GM18498 (cell line): ENCODE results near the gene FOXR1.

Experiments used
- ATAC-seq: cut with Tn5 transposase; IDR thresholded peaks from one replicate; pipeline ENCODE4 v1.9.1; 2021; ENCODE audit warnings: mild to moderate bottlenecking, moderate library complexity; ENCODE audit not compliant: unreplicated experiment

Gene FOXR1

DNA sequence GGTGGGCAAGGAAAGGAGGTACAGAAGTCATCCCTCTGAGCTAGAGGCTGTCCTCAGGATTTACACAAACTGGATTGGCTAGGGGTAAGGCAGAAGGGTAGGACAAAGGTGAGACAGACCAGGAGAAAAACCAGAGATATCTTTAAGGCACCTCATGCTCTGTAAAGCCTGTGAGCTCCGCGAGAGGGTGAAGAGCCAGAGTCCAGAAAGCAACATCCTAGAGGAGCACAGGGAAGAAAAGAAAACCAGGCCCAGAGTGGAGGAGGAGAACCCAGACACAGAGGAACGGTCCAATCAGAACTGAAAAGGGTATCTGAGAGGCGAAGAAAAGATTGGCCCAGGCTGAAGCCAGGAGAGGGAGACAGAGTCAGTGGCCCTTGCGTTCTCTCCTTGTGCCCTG is 54.0 kb downstream of the FOXR1 start:
- no peak for ATAC-seq

DNA sequence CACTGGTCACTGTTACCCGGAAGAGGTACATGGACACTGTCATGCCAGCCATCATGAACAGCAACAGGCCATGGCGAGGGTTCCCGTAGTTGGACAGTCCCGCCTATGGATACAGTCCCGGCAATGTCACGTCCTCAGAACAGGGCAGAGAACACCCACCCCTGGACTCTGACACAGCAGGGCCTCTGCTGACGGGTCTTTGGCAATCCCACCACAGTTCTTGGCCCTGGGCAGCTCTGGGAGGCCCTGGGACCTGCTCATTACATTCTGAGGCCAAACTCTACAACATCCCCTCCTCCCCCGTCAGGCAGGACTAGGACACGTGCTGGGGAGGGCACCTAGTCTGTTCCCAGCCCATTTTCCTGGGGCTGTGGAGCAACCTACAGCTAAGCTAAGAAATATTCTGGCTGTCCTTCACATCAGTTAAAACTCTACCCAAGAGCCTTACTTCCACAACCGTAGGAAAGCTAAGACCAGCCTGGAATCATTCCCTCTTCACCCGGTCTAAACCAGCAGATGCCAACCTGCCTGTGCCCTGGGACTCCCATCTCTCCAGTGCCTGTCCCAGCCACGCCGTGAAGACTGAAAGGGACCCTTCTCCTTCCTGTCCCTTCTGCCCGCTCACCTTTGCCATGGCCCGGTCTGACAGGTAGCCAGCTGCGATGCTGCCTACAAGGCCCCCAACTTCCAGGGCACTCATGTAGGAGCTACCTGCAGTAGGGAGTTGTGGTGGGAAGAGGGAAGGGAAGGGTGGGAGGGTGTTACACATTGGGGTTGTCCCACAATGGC is 54.6 kb downstream of the FOXR1 start:
- ATAC-seq = no peak

DNA sequence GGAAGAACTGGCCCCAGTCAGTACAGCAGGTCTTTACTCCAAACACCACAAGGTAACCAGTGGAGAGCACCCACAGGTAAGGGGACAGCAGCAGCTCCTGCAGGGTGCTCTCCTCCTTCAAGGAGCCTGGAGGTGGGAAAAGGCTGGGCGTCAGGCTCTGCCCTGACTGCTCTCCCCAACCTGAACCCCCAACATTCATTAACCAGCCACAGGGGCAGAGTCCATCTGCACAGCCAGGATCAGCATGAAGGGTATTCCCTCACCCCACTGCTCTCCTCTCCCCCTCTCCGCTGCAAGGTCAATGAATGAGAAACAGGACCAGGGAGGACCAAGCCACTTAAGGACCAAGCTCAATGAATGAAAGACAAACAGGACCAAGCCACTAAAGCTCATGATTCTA is 55.4 kb downstream of the FOXR1 start:
- no peak for ATAC-seq

DNA sequence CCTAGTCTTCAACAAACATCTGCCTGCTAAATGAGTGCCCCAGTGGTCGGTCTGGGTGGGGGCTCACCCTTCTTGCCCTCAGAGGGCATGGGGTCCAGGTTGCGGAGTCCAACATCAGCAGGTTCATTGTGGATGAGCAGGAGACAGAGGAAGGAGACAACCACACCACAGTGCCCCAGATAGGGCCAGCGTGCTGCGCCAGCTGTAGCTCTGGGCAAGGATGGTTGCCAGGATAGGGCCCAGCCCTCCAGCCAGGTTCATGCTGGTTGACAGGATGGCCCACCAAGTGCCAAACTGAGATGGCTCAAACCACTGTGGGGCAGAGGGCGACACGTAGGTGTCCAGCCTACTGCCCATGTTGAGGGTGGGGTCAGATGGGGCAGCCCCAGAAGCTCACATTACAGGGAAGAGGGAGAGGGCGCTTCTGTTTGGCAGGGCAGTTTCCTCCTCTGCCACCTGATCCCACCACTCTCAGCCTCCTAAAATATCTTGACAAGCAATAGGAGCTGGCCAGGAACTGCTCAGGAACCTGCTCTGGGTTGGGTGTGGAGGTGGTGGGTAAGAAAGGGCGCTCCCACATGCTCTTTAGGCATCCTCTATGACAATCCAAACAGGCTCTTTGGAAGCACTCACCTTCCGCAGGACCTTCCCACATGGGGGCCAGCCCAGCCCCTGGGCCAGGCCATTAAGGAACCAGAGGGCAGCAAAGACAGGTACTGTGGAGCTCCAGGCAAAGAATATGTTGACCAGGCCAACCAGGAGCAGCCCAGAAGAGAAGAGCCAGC is 56.2 kb downstream of the FOXR1 start:
- ATAC-seq = no peak

DNA sequence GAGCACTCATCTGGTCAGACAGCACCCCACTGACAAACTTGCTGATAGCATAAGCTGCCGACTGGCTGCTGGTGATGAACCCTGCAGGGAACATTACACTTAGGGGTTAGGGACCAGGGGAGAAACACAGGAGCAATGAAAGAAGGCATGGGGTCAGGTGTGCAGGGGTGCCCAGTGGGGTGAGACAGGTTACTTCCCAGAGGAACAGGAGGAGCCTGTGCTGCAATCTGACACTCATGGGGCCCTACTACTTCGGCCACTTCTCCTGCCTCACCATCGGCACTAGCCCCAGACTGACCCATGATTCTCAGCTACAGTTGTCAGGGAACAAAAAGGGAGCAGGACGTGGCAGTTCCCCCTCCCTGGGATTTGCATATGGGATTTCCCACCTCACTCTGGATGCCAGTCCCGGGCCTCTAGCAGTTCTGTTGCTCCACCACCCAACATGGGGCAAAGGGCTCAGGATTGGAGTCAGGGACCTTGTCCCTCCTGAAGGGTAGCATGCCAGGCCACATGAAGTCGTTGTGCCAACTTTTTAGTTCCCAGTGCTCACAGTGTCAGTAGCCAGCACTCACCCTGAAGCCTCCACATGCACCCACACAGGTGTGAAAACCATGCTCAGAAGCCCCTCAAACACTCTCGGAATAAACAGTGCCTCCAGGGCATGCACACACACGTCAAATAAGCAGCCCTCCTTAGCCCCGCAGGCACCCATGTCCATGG is 56.9 kb downstream of the FOXR1 start:
- no peak for ATAC-seq

DNA sequence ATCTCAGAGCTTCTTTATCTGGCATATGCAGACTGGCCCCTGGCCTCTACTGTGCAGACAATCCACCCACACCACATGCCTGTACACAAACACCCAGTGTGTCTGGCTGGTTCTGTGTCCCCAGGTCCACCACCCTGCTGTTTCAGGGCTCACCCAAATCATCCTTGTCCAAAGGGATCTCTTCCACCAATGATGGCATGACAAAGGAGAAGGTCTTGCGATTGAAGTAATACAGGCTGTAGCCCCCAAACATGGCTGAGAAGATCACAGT is 57.4 kb downstream of the FOXR1 start:
- no peak for ATAC-seq

DNA sequence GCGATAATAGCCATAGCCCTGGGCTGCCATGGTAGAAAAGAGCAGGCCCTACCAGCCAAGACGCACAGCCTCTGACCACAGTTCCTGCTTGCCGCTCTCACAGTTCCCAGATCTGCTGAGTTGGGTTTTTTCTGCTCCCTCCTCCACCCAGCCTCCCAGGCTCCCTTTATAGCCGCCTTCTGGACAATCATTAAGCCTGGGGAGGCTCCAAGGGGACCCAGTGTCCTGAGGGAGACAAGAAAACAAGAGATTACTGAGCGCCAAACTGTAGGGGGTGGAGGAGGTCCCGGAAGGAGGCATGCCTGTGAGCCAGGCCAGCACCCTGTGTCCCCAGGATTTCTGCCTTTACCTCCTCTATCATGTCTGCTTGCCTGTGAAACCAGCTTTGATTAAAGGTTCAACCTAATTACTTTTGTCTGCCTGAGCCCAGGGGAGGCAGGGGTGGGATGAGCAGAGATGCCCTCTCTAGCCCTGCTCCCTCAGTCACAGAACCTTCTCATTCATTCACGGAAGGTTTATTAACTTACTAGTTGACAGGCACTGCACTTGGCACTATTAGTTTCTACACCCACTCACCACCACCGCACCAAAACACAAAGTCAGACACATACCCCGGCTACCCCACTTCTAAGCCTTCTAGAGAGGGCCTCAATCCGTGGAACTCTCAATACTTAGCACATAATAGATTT is 57.9 kb downstream of the FOXR1 start:
- ATAC-seq = peak; percentile 9

DNA sequence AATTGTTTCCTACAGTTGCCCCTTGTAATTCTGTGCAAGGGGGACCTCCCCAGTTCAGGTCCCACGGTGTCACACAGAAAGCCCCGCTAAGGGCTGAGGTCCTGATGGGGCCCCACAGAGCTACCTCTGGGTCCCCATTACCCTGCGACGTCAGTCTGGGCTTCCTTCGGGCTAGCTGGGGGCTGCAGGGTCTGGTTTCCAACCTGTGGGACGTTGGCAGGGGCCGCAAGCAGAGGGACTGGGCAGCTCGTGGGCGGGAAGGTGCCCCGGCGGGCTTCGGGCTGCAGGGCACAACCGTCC is 58.4 kb downstream of the FOXR1 start:
- ATAC-seq = peak; percentile 15

DNA sequence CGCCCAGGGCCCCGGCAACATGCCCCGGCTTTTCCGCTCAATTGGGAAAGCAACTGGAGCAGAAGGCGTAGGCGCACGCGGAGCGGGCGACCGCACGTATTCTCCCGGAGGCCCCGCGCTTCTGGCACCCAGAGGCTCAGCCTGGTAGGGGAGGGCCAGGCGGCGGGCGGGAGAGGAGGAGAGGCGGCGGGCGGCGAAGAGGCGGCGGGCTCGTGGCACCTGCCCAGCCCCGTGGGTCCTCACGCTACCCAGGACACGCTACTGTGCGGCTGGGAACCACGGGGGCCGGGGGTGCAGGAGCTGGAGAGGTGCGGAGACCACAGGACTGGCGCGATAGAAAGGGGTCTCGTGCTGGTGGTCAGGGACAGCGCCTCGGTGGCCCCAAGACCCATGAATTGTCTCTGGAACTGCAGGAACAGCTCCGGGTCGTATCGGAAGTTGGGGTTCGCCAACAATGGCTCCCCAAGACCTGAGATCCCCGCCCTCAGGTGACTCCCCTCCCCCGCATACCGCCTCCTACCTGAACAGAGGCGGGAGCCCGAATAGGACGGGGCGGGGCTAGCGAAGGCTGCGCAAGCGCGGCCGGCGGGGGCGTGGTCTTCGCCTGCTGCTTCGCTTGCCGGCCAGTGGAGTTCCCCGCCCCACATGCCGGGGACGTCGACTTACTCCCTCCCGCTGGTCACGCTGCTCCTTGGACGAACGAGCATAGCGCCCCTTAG is 58.9 kb downstream of the FOXR1 start, which contains the start of gene SLC37A4:
SLC37A4 (minus strand) TSS at position 549 of the 719 bp plus-strand sequence.
- peak; percentile 90 for ATAC-seq
